Activated T-cell treated with anti-CD3 and anti-CD28 coated beads, Interleukin-2, amount 50 U/mL, for 24 hours (primary cell): ENCODE results near the gene EIF5.

Experiments used
- DNase-seq: peaks from one replicate; pipeline ENCODE4 v3.0.0-alpha.2; 2020
- H3K27ac Mint-ChIP-seq: 2 replicates; pipeline ENCODE4 v1.8.0; 2020; ENCODE audit warnings: mild to moderate bottlenecking, mixed read lengths
- H3K27me3 Mint-ChIP-seq: 2 replicates; pipeline ENCODE4 v1.8.0; 2020; ENCODE audit warnings: mixed read lengths
- H3K36me3 Mint-ChIP-seq: 2 replicates; pipeline ENCODE4 v1.8.0; 2020; ENCODE audit warnings: low read depth, mixed read lengths
- H3K4me1 Mint-ChIP-seq: 2 replicates; pipeline ENCODE4 v1.8.0; 2020; ENCODE audit warnings: low read depth, mixed read lengths
- H3K4me3 Mint-ChIP-seq: 2 replicates; pipeline ENCODE4 v1.8.0; 2020; ENCODE audit warnings: mild to moderate bottlenecking, moderate library complexity, mixed read lengths
- H3K9me3 Mint-ChIP-seq: 2 replicates; pipeline ENCODE4 v1.8.0; 2020; ENCODE audit warnings: mixed read lengths

Gene EIF5

GRCh38 chr14:103385929-103386712, 52.1 kb downstream of the EIF5 start:
- Mint-ChIP-seq H3K36me3 (peaks cover 30% of the 10 kb centered on the region), H3K4me3 (peak overlapping the region; percentile 96), H3K27me3 (no peaks in the 10 kb centered on the region), H3K9me3 (no peaks in the 10 kb centered on the region), H3K27ac (peak overlapping the region; percentile 96), H3K4me1 (peaks cover 50% of the 10 kb centered on the region)
- peak; percentile 60 for DNase-seq

- peak overlapping the region; percentile 96 for H3K4me3 Mint-ChIP-seq
- H3K4me1 Mint-ChIP-seq = peaks cover 52% of the 10 kb centered on the region
- H3K27ac Mint-ChIP-seq = peak overlapping the region; percentile 96
- H3K27me3 Mint-ChIP-seq = no peaks in the 10 kb centered on the region
- DNase-seq = no peak
- H3K36me3 Mint-ChIP-seq = peaks cover 30% of the 10 kb centered on the region
- no peaks in the 10 kb centered on the region for H3K9me3 Mint-ChIP-seq
Measured at GRCh38 chr14:103386713-103387329, 52.8 kb downstream of the EIF5 start.

GRCh38 chr14:103388664-103389063, 54.6 kb downstream of the EIF5 start:
- no peaks in the 10 kb centered on the region for H3K27me3 Mint-ChIP-seq
- H3K9me3 Mint-ChIP-seq = no peaks in the 10 kb centered on the region
- peaks cover 30% of the 10 kb centered on the region for H3K36me3 Mint-ChIP-seq
- H3K4me3 Mint-ChIP-seq = peak overlapping the region; percentile 17
- peaks cover 56% of the 10 kb centered on the region for H3K4me1 Mint-ChIP-seq
- peak overlapping the region; percentile 87 for H3K27ac Mint-ChIP-seq
- DNase-seq = no peak

GRCh38 chr14:103390605-103391004, 56.6 kb downstream of the EIF5 start:
- peak overlapping the region; percentile 61 for H3K27ac Mint-ChIP-seq
- no peak overlapping the region for H3K4me3 Mint-ChIP-seq
- peaks cover 63% of the 10 kb centered on the region for H3K4me1 Mint-ChIP-seq

GRCh38 chr14:103391048-103391447, 57.0 kb downstream of the EIF5 start:
- DNase-seq = no peak

More at GRCh38 chr14:103390605-103391004, 56.6 kb downstream of the EIF5 start:
- DNase-seq = no peak
- H3K9me3 Mint-ChIP-seq = no peaks in the 10 kb centered on the region
- no peaks in the 10 kb centered on the region for H3K27me3 Mint-ChIP-seq
- peaks cover 28% of the 10 kb centered on the region for H3K36me3 Mint-ChIP-seq

GRCh38 chr14:103392106-103392505, 58.1 kb downstream of the EIF5 start:
- no peak for DNase-seq
- H3K27me3 Mint-ChIP-seq = no peaks in the 10 kb centered on the region
- no peaks in the 10 kb centered on the region for H3K9me3 Mint-ChIP-seq
- no peak overlapping the region for H3K27ac Mint-ChIP-seq
- peaks cover 75% of the 10 kb centered on the region for H3K4me1 Mint-ChIP-seq
- H3K4me3 Mint-ChIP-seq = no peak overlapping the region
- H3K36me3 Mint-ChIP-seq = peaks cover 16% of the 10 kb centered on the region

More at GRCh38 chr14:103391048-103391447, 57.0 kb downstream of the EIF5 start:
- Mint-ChIP-seq H3K4me3 (no peak overlapping the region), H3K9me3 (no peaks in the 10 kb centered on the region), H3K27me3 (no peaks in the 10 kb centered on the region), H3K36me3 (peaks cover 25% of the 10 kb centered on the region), H3K27ac (peak overlapping the region; percentile 45), H3K4me1 (peaks cover 67% of the 10 kb centered on the region)

- peaks cover 74% of the 10 kb centered on the region for H3K4me1 Mint-ChIP-seq
- H3K4me3 Mint-ChIP-seq = no peak overlapping the region
- no peaks in the 10 kb centered on the region for H3K9me3 Mint-ChIP-seq
- no peak for DNase-seq
- peaks cover 15% of the 10 kb centered on the region for H3K36me3 Mint-ChIP-seq
- no peaks in the 10 kb centered on the region for H3K27me3 Mint-ChIP-seq
- H3K27ac Mint-ChIP-seq = no peak overlapping the region
Measured at GRCh38 chr14:103392572-103392971, 58.5 kb downstream of the EIF5 start.

- peaks cover 75% of the 10 kb centered on the region for H3K4me1 Mint-ChIP-seq
Measured at GRCh38 chr14:103393070-103393469, 59.0 kb downstream of the EIF5 start.

GRCh38 chr14:103393676-103394626, 59.9 kb downstream of the EIF5 start:
- Mint-ChIP-seq H3K4me1 (peaks cover 76% of the 10 kb centered on the region), H3K4me3 (peak overlapping the region; percentile 13), H3K27me3 (no peaks in the 10 kb centered on the region), H3K9me3 (no peaks in the 10 kb centered on the region), H3K36me3 (peaks cover 5% of the 10 kb centered on the region), H3K27ac (peak overlapping the region; percentile 66)
- no peak for DNase-seq

More at GRCh38 chr14:103393070-103393469, 59.0 kb downstream of the EIF5 start:
- Mint-ChIP-seq H3K4me3 (no peak overlapping the region), H3K27me3 (no peaks in the 10 kb centered on the region), H3K9me3 (no peaks in the 10 kb centered on the region), H3K36me3 (peaks cover 11% of the 10 kb centered on the region), H3K27ac (no peak overlapping the region)
- DNase-seq = no peak
